ENCODE results near the gene VPS52.
"Not testable (repeated sequence)": the region's sequence is repeated elsewhere in the genome, so short reads cannot be mapped to it uniquely, and the experiment has no call there.

Gene VPS52

GRCh38 chr6:33248932-33249731 is 22.5 kb downstream of the VPS52 start:
- peak; percentile 85 for DNase-seq

GRCh38 chr6:33248643-33248931 is 23.1 kb downstream of the VPS52 start:
- no peak for DNase-seq

GRCh38 chr6:33247977-33248642 is 23.6 kb downstream of the VPS52 start:
- peak; percentile 96 for DNase-seq

GRCh38 chr6:33243476-33243875 is 28.2 kb downstream of the VPS52 start:
- no peak for DNase-seq

GRCh38 chr6:33241968-33242367 is 29.7 kb downstream of the VPS52 start:
- no peak for DNase-seq

- DNase-seq: no peak
These were observed 33.9 kb downstream of the VPS52 start for GRCh38 chr6:33237741-33238140.

- DNase-seq: no peak
These were observed 34.8 kb downstream of the VPS52 start for GRCh38 chr6:33236852-33237251.

GRCh38 chr6:33236328-33236727 is 35.3 kb downstream of the VPS52 start:
- no peak for DNase-seq

- no peak for DNase-seq
These were observed 36.4 kb downstream of the VPS52 start for GRCh38 chr6:33235221-33235634.

GRCh38 chr6:33226503-33227120 is 45.1 kb downstream of the VPS52 start:
- DNase-seq: not testable (repeated sequence)

GRCh38 chr6:33217681-33218080 is 54.0 kb downstream of the VPS52 start:
- no peak for DNase-seq

GRCh38 chr6:33217246-33217645 is 54.4 kb downstream of the VPS52 start:
- no peak for DNase-seq

- DNase-seq: no peak
These were observed 55.5 kb downstream of the VPS52 start for GRCh38 chr6:33216117-33216649.

GRCh38 chr6:33215271-33216116 is 56.2 kb downstream of the VPS52 start:
- DNase-seq: no peak

GRCh38 chr6:33213989-33214335 is 57.7 kb downstream of the VPS52 start:
- DNase-seq: no peak

GRCh38 chr6:33213166-33213988 is 58.3 kb downstream of the VPS52 start:
- DNase-seq: no peak

- no peak for DNase-seq
These were observed 58.9 kb downstream of the VPS52 start for GRCh38 chr6:33212857-33213165.

GRCh38 chr6:33211666-33212422 is 59.8 kb downstream of the VPS52 start:
- no peak for DNase-seq

- no peak for DNase-seq
These were observed 60.5 kb downstream of the VPS52 start for GRCh38 chr6:33211136-33211535.

GRCh38 chr6:33209856-33210255 is 61.8 kb downstream of the VPS52 start:
- DNase-seq: no peak
